HUES48 (cell line): Measurements from ENCODE around the gene PACS2.

Source experiments
- H3K27ac ChIP-seq: one replicate; pipeline ENCODE4 v1.7.0; 2013; ENCODE audit warnings: low read depth, low read length, inconsistent platforms
- H3K27me3 ChIP-seq: 2 replicates; pipeline ENCODE4 v1.6.1; 2013; ENCODE audit warnings: mild to moderate bottlenecking, low read length; ENCODE audit not compliant: control insufficient read depth, insufficient read depth
- H3K36me3 ChIP-seq: 2 replicates; pipeline ENCODE4 v1.6.1; 2013; ENCODE audit warnings: low read length; ENCODE audit not compliant: control insufficient read depth, insufficient read depth
- H3K4me1 ChIP-seq: 2 replicates; pipeline ENCODE4 v1.6.1; 2013; ENCODE audit warnings: mild to moderate bottlenecking, low read length; ENCODE audit not compliant: control insufficient read depth, insufficient read depth
- H3K4me3 ChIP-seq: 2 replicates; pipeline ENCODE4 v1.5.1; 2013; ENCODE audit warnings: mild to moderate bottlenecking, low read depth, low read length
- H3K9ac ChIP-seq: 2 replicates; pipeline ENCODE4 v1.6.1; 2013; ENCODE audit warnings: mild to moderate bottlenecking, low read depth, low read length, moderate library complexity
- H3K9me3 ChIP-seq: 2 replicates; pipeline ENCODE4 v1.6.1; 2013; ENCODE audit warnings: low read length; ENCODE audit not compliant: control insufficient read depth, insufficient read depth

The PACS2 gene

DNA sequence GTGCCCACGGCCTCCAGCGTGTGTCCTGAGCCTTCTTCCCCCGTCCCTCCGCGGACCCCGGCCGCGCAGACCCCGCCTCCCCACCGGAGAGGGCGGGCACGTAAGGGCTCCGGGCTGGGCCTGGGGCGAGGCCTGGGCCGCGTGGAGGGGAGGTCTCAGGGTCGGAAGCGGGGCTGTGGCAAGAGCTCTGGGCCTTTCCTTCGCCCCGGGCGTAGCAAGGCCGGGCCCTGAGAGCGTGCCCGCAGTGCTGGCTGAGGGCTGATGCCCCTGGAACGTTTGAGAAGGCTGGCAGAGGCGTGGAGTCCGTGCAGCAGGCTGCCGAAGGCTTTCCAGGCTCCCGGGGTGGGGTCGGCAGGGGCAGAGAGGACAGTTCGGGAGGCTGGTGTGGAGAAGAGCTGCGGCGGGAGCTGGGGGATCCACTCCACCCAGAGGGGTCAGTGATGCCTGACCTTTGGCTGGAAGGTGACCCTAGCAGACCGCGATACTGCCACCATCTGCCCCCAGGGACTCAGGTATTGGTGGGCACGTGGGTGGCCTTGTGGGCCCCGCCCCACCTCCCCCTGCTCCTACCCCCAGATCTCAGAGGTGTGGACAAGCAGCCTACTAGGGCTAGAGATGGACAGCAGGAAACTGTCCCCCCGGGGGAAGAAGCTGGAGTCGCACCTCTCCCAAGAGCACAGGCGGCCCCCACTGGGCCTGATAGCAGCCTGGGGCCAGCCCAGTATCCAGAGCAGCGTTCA, 84.3 kb downstream of the PACS2 start:
- Histone ChIP-seq H3K4me1 (0 out of 2 replicates have a peak, but pooled peaks cover 4% of the 10 kb centered on the region), H3K9me3 (peaks cover 34% of the 10 kb centered on the region), H3K9ac (no peak overlapping the region), H3K36me3 (peaks cover 9% of the 10 kb centered on the region), H3K27me3 (peaks cover 12% of the 10 kb centered on the region), H3K4me3 (peak overlapping the region; percentile 67), H3K27ac (peak overlapping the region; percentile 33)

- peaks cover 12% of the 10 kb centered on the region for H3K27me3 ChIP-seq
- H3K4me1 ChIP-seq = 0 out of 2 replicates have a peak, but pooled peaks cover 4% of the 10 kb centered on the region
- peaks cover 39% of the 10 kb centered on the region for H3K9me3 ChIP-seq
- H3K4me3 ChIP-seq = no peak overlapping the region
- H3K36me3 ChIP-seq = peaks cover 9% of the 10 kb centered on the region
- no peak overlapping the region for H3K9ac ChIP-seq
- H3K27ac ChIP-seq = no peak overlapping the region
Observed at GRCh38 chr14:105399466-105399775, 84.9 kb downstream of the PACS2 start.

GRCh38 chr14:105400016-105400415, 85.5 kb downstream of the PACS2 start:
- Histone ChIP-seq H3K4me3 (no peak overlapping the region), H3K36me3 (peaks cover 9% of the 10 kb centered on the region), H3K27me3 (peaks cover 12% of the 10 kb centered on the region), H3K27ac (no peak overlapping the region), H3K4me1 (0 out of 2 replicates have a peak, but pooled peaks cover 4% of the 10 kb centered on the region), H3K9ac (no peak overlapping the region), H3K9me3 (peaks cover 39% of the 10 kb centered on the region)

DNA sequence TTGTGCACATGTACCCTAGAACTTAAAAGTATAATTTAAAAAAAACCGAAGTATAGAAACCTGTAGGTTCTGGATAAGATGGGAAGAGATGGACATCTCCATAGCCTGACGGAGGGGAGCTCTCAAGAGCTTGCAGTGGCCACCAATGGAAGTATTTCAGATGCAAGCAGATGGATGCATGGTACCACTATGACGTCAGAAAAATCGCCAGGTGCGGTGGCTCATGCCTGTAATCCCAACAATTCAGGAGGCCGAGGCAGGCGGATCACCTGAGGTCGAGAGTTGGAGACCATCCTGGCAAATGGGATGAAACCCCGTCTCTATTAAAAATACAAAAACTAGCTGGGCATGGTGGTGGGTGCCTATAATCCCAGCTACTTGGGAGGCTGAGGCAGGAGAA, 87.2 kb downstream of the PACS2 start:
- H3K36me3 ChIP-seq = peaks cover 9% of the 10 kb centered on the region
- H3K4me1 ChIP-seq = 0 out of 2 replicates have a peak, but pooled peaks cover 4% of the 10 kb centered on the region
- H3K27ac ChIP-seq = no peak overlapping the region
- peaks cover 39% of the 10 kb centered on the region for H3K9me3 ChIP-seq
- peaks cover 17% of the 10 kb centered on the region for H3K27me3 ChIP-seq
- H3K9ac ChIP-seq = no peak overlapping the region
- no peak overlapping the region for H3K4me3 ChIP-seq

GRCh38 chr14:105408592-105408991, 94.0 kb downstream of the PACS2 start:
- H3K36me3 ChIP-seq = no peaks in the 10 kb centered on the region
- no peak overlapping the region for H3K4me3 ChIP-seq
- peaks cover 7% of the 10 kb centered on the region; the same call in 1 of the 2 replicates for H3K9me3 ChIP-seq
- H3K27ac ChIP-seq = no peak overlapping the region
- H3K9ac ChIP-seq = no peak overlapping the region
- H3K27me3 ChIP-seq = peaks cover 47% of the 10 kb centered on the region
- H3K4me1 ChIP-seq = 0 out of 2 replicates have a peak, but pooled peaks cover 5% of the 10 kb centered on the region

DNA sequence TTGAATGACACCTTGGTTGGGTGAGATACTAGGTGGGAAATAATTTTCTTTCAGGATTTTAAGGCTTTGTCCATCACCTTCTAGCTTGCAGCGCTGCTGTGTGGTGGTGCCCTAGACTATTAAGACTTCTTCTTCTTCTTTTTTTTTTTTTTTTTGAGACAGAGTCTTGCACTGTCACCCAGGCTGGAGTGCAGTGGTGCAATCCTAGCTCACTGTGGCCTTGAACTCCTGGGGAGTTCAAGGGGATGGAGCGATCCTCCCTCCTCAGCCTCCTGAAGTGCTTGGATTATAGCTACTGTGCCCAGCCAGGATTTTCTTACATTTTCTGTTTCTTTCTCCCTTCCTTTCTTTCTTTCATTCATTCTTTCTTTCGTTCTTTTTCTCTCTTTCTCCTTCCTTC, 94.8 kb downstream of the PACS2 start:
- peaks cover under 1% of the 10 kb centered on the region; the same call in 1 of the 2 replicates for H3K9me3 ChIP-seq
- H3K36me3 ChIP-seq = no peaks in the 10 kb centered on the region
- no peak overlapping the region for H3K9ac ChIP-seq
- no peak overlapping the region for H3K27ac ChIP-seq
- peaks cover 55% of the 10 kb centered on the region for H3K27me3 ChIP-seq
- H3K4me1 ChIP-seq = 0 out of 2 replicates have a peak, but pooled peaks cover 5% of the 10 kb centered on the region
- H3K4me3 ChIP-seq = no peak overlapping the region

DNA sequence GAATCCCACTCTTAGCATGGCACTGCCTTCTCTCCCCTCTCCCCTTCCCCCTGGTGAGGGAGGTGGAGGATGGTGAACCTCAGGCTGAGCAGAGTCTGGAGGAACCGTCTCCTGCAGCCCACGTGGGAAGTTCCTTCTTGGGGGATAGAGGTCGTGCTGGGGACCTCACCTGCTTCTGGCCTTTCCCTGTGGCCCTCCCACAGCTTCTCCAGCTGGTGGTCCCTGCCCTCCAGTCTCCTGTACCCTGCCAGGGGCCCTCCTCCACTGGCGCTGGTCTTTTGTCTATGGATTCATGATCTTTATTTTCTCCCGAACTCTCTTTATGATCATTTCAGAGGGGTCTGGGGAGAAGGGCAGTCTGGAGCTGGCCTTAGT, 96.1 kb downstream of the PACS2 start:
- H3K36me3 ChIP-seq = no peaks in the 10 kb centered on the region
- H3K4me3 ChIP-seq = peak overlapping the region; percentile 53
- H3K9ac ChIP-seq = no peak overlapping the region
- peaks cover 5% of the 10 kb centered on the region; the same call in 1 of the 2 replicates for H3K4me1 ChIP-seq
- H3K27ac ChIP-seq = no peak overlapping the region
- H3K9me3 ChIP-seq = no peaks in the 10 kb centered on the region; the same call in 1 of the 2 replicates
- H3K27me3 ChIP-seq = peaks cover 58% of the 10 kb centered on the region

- Histone ChIP-seq H3K27me3 (peaks cover 53% of the 10 kb centered on the region), H3K9me3 (no peaks in the 10 kb centered on the region), H3K9ac (no peak overlapping the region), H3K4me1 (peaks cover 5% of the 10 kb centered on the region; the same call in 1 of the 2 replicates), H3K36me3 (no peaks in the 10 kb centered on the region), H3K27ac (no peak overlapping the region), H3K4me3 (peak overlapping the region; percentile 53)
Observed at GRCh38 chr14:105411017-105411941, 96.7 kb downstream of the PACS2 start.

DNA sequence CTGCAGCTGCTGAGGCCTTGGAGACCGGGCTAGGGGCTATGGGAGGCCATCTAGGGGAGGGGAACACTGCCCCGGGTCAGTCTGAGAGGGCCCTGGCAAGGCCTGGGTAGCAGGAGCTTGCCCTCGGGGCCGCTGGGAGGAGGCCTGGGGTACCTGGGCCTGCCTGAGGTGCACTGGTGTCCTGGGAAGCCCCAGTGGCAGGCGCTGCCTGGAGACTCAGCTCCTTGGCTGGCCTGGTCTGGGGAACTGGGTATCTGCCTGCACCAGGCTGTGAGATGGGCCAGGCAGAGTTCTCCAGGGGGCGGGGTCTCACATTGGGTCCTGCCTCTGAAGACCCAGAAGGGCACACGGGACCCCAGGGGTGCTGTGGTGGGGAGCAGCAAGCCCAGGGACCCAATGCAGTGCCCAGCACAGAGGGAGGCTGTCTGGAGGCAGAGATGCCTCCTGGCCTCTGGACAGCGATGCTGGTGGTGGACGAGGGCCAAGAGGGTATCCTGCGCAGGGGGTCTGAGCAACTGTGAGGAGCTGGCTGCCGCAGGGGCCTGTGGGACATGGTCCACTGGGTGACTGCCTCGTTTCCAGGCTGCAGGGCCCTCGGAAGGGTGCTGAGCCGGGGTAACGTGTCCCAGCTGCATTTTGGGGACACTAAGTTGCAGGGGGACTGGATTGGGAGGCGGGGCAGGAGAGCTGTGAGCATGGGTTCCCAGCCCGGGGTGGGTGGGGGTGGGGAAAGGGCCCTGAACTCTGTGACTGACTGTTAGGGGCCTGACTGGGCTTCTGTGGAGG, 97.6 kb downstream of the PACS2 start:
- Histone ChIP-seq H3K4me1 (peaks cover 5% of the 10 kb centered on the region; the same call in 1 of the 2 replicates), H3K9me3 (no peaks in the 10 kb centered on the region), H3K27ac (no peak overlapping the region), H3K4me3 (no peak overlapping the region), H3K27me3 (peaks cover 53% of the 10 kb centered on the region), H3K36me3 (no peaks in the 10 kb centered on the region), H3K9ac (no peak overlapping the region)

DNA sequence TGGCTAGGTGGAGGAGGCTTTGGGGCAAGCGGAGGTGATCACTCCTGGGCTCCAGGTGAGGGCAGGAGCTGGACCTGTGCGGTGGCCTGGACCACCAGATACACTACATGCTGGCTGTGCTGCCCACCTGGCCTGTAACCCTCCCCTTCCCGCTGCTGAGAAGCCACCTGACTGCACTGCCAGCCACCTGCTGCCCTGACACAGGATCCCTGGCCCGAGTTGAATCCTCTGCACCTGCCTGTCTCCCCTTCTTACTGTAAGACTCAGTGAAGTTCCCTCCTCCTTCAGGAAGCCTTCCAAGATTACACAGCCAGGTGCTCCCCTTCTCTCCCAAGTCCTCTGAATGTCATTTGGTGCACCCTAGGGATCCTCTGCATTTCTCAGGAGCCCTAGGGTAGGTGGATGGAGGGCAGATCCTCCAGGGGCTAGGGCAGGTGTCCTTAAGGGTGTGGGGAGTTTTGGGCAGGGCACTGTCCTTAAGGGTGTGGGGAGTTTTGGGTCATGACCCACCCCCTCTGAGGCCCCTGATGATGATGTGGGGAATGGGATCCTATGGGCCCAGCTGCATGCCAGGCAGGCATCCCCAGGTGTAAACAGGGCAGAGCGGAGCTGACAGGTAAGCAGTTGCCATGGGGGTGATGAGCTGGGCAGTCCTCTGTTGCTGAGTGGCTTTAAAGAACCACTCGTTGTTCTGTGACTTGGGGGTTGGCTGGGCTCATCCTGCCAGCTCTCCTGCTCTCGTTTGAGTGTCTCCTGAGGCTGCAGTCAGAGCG, 98.4 kb downstream of the PACS2 start:
- no peaks in the 10 kb centered on the region for H3K9me3 ChIP-seq
- H3K4me1 ChIP-seq = peaks cover 5% of the 10 kb centered on the region; the same call in 1 of the 2 replicates
- H3K27ac ChIP-seq = no peak overlapping the region
- no peak overlapping the region for H3K9ac ChIP-seq
- H3K36me3 ChIP-seq = no peaks in the 10 kb centered on the region
- H3K27me3 ChIP-seq = peaks cover 53% of the 10 kb centered on the region
- no peak overlapping the region for H3K4me3 ChIP-seq
